PC-3 (cell line): ENCODE results near the gene EPN2. TPM values are rescaled to one million over a fixed set of nuclear protein-coding genes. Genes with fewer than 3 reads are reported as not detected.

ENCODE experiments used
- ATAC-seq: fragments of 200-7000 bp; cut with Tn5 transposase; 2 replicates; pipeline ENCODE4 v1.9.1; 2020; ENCODE audit warnings: mild to moderate bottlenecking, moderate library complexity
- BruUV-seq: library from RNA; stranded (reverse); fragments of 400-500 nt; replicated peaks from 2 replicates; lab custom pipeline; 2021; lab: Mats Ljungman, UMichigan
- CTCF ChIA-PET: fragments of 300-600 bp; sonication (Branson Sonifier 250); formaldehyde crosslinking; loops from one replicate; lab custom pipeline; 2022; ENCODE audit warnings: antibody characterized with exemption; lab: Charles Lee
- POLR2A ChIA-PET: fragments of 300-600 bp; sonication (Branson Sonifier 250); formaldehyde crosslinking; loops from one replicate; lab custom pipeline; 2022; ENCODE audit warnings: antibody characterized with exemption; ENCODE audit not compliant: unreplicated experiment; lab: Charles Lee
- DNase-seq: peaks from one replicate; pipeline ENCODE4 v3.0.0-alpha.2; 2015
- H2AFZ ChIP-seq: fragments of 300-600 bp; sonication (generic); 2 replicates; pipeline ENCODE4 v1.6.0; 2016; ENCODE audit warnings: antibody characterized with exemption, low read length
- H3F3A ChIP-seq: fragments of 300-600 bp; sonication (generic); one replicate; pipeline ENCODE4 v1.6.0; 2017; ENCODE audit warnings: antibody characterized with exemption, low read length, control low read depth, mild to moderate bottlenecking; ENCODE audit not compliant: unreplicated experiment
- H3K27ac ChIP-seq: fragments of 300-600 bp; sonication (generic); 2 replicates; pipeline ENCODE4 v1.5.1; 2016; ENCODE audit warnings: mild to moderate bottlenecking, low read length
- H3K27me3 ChIP-seq: fragments of 300-600 bp; sonication (generic); 2 replicates; pipeline ENCODE4 v1.6.1; 2016; ENCODE audit warnings: low read length, mixed read lengths
- H3K36me3 ChIP-seq: fragments of 300-600 bp; sonication (generic); 2 replicates; pipeline ENCODE4 v1.6.1; 2016; ENCODE audit warnings: low read depth, mixed run types, low read length, mixed read lengths
- H3K4me1 ChIP-seq: fragments of 300-600 bp; sonication (generic); 2 replicates; pipeline ENCODE4 v1.5.1; 2016; ENCODE audit warnings: low read length; ENCODE audit not compliant: insufficient read depth
- H3K4me2 ChIP-seq: fragments of 300-600 bp; sonication (generic); 2 replicates; pipeline ENCODE4 v1.6.0; 2016; ENCODE audit warnings: low read length
- H3K4me3 ChIP-seq: fragments of 300-600 bp; sonication (generic); 2 replicates; pipeline ENCODE4 v1.5.1; 2016; ENCODE audit warnings: mild to moderate bottlenecking, low read length, mixed read lengths
- H3K79me2 ChIP-seq: fragments of 300-600 bp; sonication (generic); 2 replicates; pipeline ENCODE4 v1.6.1; 2017; ENCODE audit warnings: low read length, mixed read lengths
- H3K9ac ChIP-seq: fragments of 300-600 bp; sonication (generic); 2 replicates; pipeline ENCODE4 v1.6.0; 2016; ENCODE audit warnings: mild to moderate bottlenecking, low read length
- H3K9me2 ChIP-seq: fragments of 300-600 bp; sonication (generic); replicated peaks from 2 replicates; pipeline ENCODE4 v1.6.1; 2016; ENCODE audit warnings: mixed run types, low read length, mixed read lengths
- H3K9me3 ChIP-seq: fragments of 300-600 bp; sonication (generic); 2 replicates; pipeline ENCODE4 v1.6.1; 2016; ENCODE audit warnings: low read length, mixed read lengths
- H4K20me1 ChIP-seq: fragments of 300-600 bp; sonication (generic); 2 replicates; pipeline ENCODE4 v1.6.1; 2016; ENCODE audit warnings: low read length, mixed read lengths
- CTCF ChIP-seq: fragments of 300-600 bp; sonication (generic); conservative IDR thresholded peaks from 2 replicates; pipeline ENCODE4 v1.5.1; 2017; ENCODE audit warnings: antibody characterized with exemption, low read depth, mild to moderate bottlenecking, low read length
- EZH2 ChIP-seq: fragments of 300-600 bp; sonication (generic); IDR thresholded peaks from one replicate; pipeline ENCODE4 v1.6.1; 2017; ENCODE audit warnings: antibody characterized with exemption, mild to moderate bottlenecking, low read length; ENCODE audit not compliant: unreplicated experiment
- EZH2phosphoT487 ChIP-seq: fragments of 300-600 bp; sonication (generic); IDR thresholded peaks from 2 replicates; pipeline ENCODE4 v1.6.1; 2018; ENCODE audit warnings: mild to moderate bottlenecking, antibody characterized with exemption, low read length, borderline replicate concordance
- intact Hi-C: fragments of 100-400 bp; cut with micrococcal nuclease; formaldehyde crosslinking; loops from 2 replicates; pipeline ENCODE4 v1.9.0; 2023
- total RNA-seq: library from RNA; depleted of rRNA; stranded (reverse); fragments of >200 nt; gene quantifications from 2 replicates; pipeline ENCODE4 v1.2.3, GENCODE V29; 2014

EPN2 gene
- total RNA-seq, 1 experiment from 2014 or later: 46.4 TPM

- Histone ChIP-seq H3K9me2 (no peaks in the 10 kb centered on the region), H3K9me3 (0 out of 2 replicates have a peak, but pooled peaks cover 2% of the 10 kb centered on the region), H3K79me2 (no peaks in the 10 kb centered on the region), H4K20me1 (no peaks in the 10 kb centered on the region), H3K27ac (no peak overlapping the region), H2AFZ (no peak overlapping the region), H3K4me1 (peaks cover 20% of the 10 kb centered on the region), H3K9ac (no peak overlapping the region), H3K27me3 (no peaks in the 10 kb centered on the region), H3F3A (no peaks in the 10 kb centered on the region), H3K4me2 (no peak overlapping the region), H3K36me3 (peaks cover 3% of the 10 kb centered on the region), H3K4me3 (no peak overlapping the region)
- ATAC-seq (no peak), DNase-seq (no peak)
- intact Hi-C loops: no loop called here
- ChIA-PET POLR2A (no interaction called here), CTCF (no interaction called here)
- no TSS peak for BruUV-seq
- TF ChIP-seq CTCF (no peak), EZH2 (no peak), EZH2phosphoT487 (no peak)
Observed at GRCh38 chr17:19330271-19330670, 93.1 kb downstream of the EPN2 start.

- no peak overlapping the region for H3K9ac ChIP-seq
- no peaks in the 10 kb centered on the region for H3K9me3 ChIP-seq
- ATAC-seq (no peak), DNase-seq (no peak)
- no peaks in the 10 kb centered on the region for H3K9me2 ChIP-seq
- intact Hi-C loops: no loop called here
- H2AFZ ChIP-seq: no peak overlapping the region
- no peaks in the 10 kb centered on the region for H3K79me2 ChIP-seq
- H3F3A ChIP-seq: no peaks in the 10 kb centered on the region
- H3K4me3 ChIP-seq: no peak overlapping the region
- H3K36me3 ChIP-seq: no peaks in the 10 kb centered on the region; the same call in 1 of the 2 replicates
- H3K27ac ChIP-seq: no peak overlapping the region
- no peaks in the 10 kb centered on the region for H3K27me3 ChIP-seq
- BruUV-seq: no TSS peak
- CTCF ChIA-PET: no interaction called here
- TF ChIP-seq CTCF (no peak), EZH2phosphoT487 (no peak), EZH2 (no peak)
- no peaks in the 10 kb centered on the region for H4K20me1 ChIP-seq
- no peak overlapping the region for H3K4me2 ChIP-seq
- peaks cover 16% of the 10 kb centered on the region for H3K4me1 ChIP-seq
- POLR2A ChIA-PET: no interaction called here
Observed at GRCh38 chr17:19331134-19331533, 94.0 kb downstream of the EPN2 start.

GRCh38 chr17:19331543-19332245 lies 94.5 kb downstream of the EPN2 start:
- DNase-seq (no peak), ATAC-seq (no peak)
- Histone ChIP-seq H3K4me3 (no peak overlapping the region), H3K9me2 (no peaks in the 10 kb centered on the region), H3K9ac (no peak overlapping the region), H3K36me3 (no peaks in the 10 kb centered on the region; the same call in 1 of the 2 replicates), H3K9me3 (no peaks in the 10 kb centered on the region), H3K4me1 (peaks cover 11% of the 10 kb centered on the region), H3K79me2 (no peaks in the 10 kb centered on the region), H3K27ac (no peak overlapping the region), H3K27me3 (no peaks in the 10 kb centered on the region), H2AFZ (no peak overlapping the region), H3F3A (no peaks in the 10 kb centered on the region), H4K20me1 (no peaks in the 10 kb centered on the region), H3K4me2 (no peak overlapping the region)
- CTCF ChIA-PET: no interaction called here
- no peak for TF ChIP-seq EZH2
- TF ChIP-seq CTCF: no peak
- no TSS peak for BruUV-seq
- intact Hi-C loops: no loop called here
- POLR2A ChIA-PET: no interaction called here
